GM18507 (cell line): ENCODE results near the gene MED15.
"Not testable (repeated sequence)": the region's sequence is repeated elsewhere in the genome, so short reads cannot be mapped to it uniquely, and the experiment has no call there.

ENCODE experiments used
- DNase-seq: peaks from one replicate; pipeline ENCODE4 v3.0.0; 2011; ENCODE audit warnings: low read depth; ENCODE audit not compliant: insufficient read length; ENCODE audit errors: extremely low spot score
- FAIRE-seq: peaks from 2 replicates; lab custom pipeline; 2011; peaks lifted over from hg19 to GRCh38; lab: Jason Lieb, UNC

The MED15 gene

GRCh38 chr22:20506543-20507252, 712 bp upstream of the MED15 start:
- FAIRE-seq, result no peak
- no peak for DNase-seq

GRCh38 chr22:20508067-20508755, 801 bp downstream of the MED15 start:
- FAIRE-seq, result peak; percentile 9
- not testable (repeated sequence) for DNase-seq

GRCh38 chr22:20508815-20509271, 1.4 kb downstream of the MED15 start:
- no peak for DNase-seq
- no peak for FAIRE-seq

- no peak for DNase-seq
Observed at GRCh38 chr22:20509344-20510047, 2.1 kb downstream of the MED15 start.

GRCh38 chr22:20510811-20511577, 3.6 kb downstream of the MED15 start:
- DNase-seq, result no peak
- FAIRE-seq, result peak; percentile 36

More at GRCh38 chr22:20509344-20510047, 2.1 kb downstream of the MED15 start:
- FAIRE-seq, result peak; percentile 82

GRCh38 chr22:20511578-20512229, 4.3 kb downstream of the MED15 start:
- DNase-seq (no peak), FAIRE-seq (no peak)

- DNase-seq, result no peak
- no peak for FAIRE-seq
Observed at GRCh38 chr22:20514658-20515406, 7.4 kb downstream of the MED15 start.

GRCh38 chr22:20516399-20516798, 9.0 kb downstream of the MED15 start:
- DNase-seq, result no peak
- FAIRE-seq, result no peak

GRCh38 chr22:20517422-20517821, 10.0 kb downstream of the MED15 start:
- FAIRE-seq (no peak), DNase-seq (no peak)

- DNase-seq, result no peak
- FAIRE-seq, result no peak
Observed at GRCh38 chr22:20517841-20518592, 10.6 kb downstream of the MED15 start.

GRCh38 chr22:20519558-20519957, 12.1 kb downstream of the MED15 start:
- DNase-seq (no peak), FAIRE-seq (no peak)

GRCh38 chr22:20520093-20520511, 12.7 kb downstream of the MED15 start:
- DNase-seq, result no peak

GRCh38 chr22:20522134-20523004, 15.0 kb downstream of the MED15 start:
- FAIRE-seq, result no peak
- no peak for DNase-seq

More at GRCh38 chr22:20520093-20520511, 12.7 kb downstream of the MED15 start:
- no peak for FAIRE-seq

GRCh38 chr22:20523086-20523983, 15.9 kb downstream of the MED15 start:
- no peak for FAIRE-seq
- DNase-seq, result no peak

- DNase-seq, result no peak
- FAIRE-seq, result no peak
Observed at GRCh38 chr22:20524004-20524481, 16.6 kb downstream of the MED15 start.

GRCh38 chr22:20525048-20525447, 17.6 kb downstream of the MED15 start:
- no peak for FAIRE-seq
- no peak for DNase-seq
